IMR-90 (cell line): ENCODE data around the gene APCDD1L. TPM values are rescaled to one million over a fixed set of nuclear protein-coding genes. Genes with fewer than 3 reads are reported as not detected.

Experiments used
- ATAC-seq: fragments of 200-7000 bp; cut with Tn5 transposase; 2 replicates; pipeline ENCODE4 v1.9.1; 2020; ENCODE audit warnings: low read depth, mild to moderate bottlenecking, moderate library complexity
- BruUV-seq: library from RNA; stranded (reverse); fragments of 400-500 nt; replicated peaks from 2 replicates; lab custom pipeline; 2021; lab: Mats Ljungman, UMichigan
- CTCF ChIA-PET: fragments of 300-600 bp; formaldehyde crosslinking; extraction: SDS; loops from one replicate; lab custom pipeline; 2021; ENCODE audit warnings: antibody characterized with exemption; lab: Yijun Ruan, JAX
- POLR2A ChIA-PET: fragments of 300-600 bp; sonication (Branson Sonifier 250); formaldehyde crosslinking; loops from one replicate; lab custom pipeline; 2022; ENCODE audit warnings: antibody characterized with exemption; ENCODE audit not compliant: unreplicated experiment; lab: Charles Lee
- DNase-seq: peaks from one replicate; pipeline ENCODE4 v3.0.0; 2013
- H2AFZ ChIP-seq: replicated peaks from 2 replicates; pipeline ENCODE3; 2013; ENCODE audit warnings: low read length, mild to moderate bottlenecking; ENCODE audit not compliant: poor library complexity
- H2AK5ac ChIP-seq: 2 replicates; pipeline ENCODE4 v1.6.1; 2013; ENCODE audit warnings: low read depth, low read length, inconsistent platforms
- H2AK9ac ChIP-seq: replicated peaks from 2 replicates; pipeline ENCODE3; 2013; ENCODE audit warnings: mild to moderate bottlenecking, low read depth, low read length, moderate library complexity; ENCODE audit not compliant: poor library complexity
- H2BK120ac ChIP-seq: 2 replicates; pipeline ENCODE4 v1.6.1; 2013; ENCODE audit warnings: low read depth, low read length, inconsistent platforms
- H2BK15ac ChIP-seq: 3 replicates; pipeline ENCODE4 v1.6.1; 2013; ENCODE audit warnings: low read depth, low read length, inconsistent platforms
- H2BK20ac ChIP-seq: 2 replicates; pipeline ENCODE4 v1.6.1; 2013; ENCODE audit warnings: low read depth, mild to moderate bottlenecking, inconsistent platforms, low read length, moderate library complexity
- H2BK5ac ChIP-seq: 2 replicates; pipeline ENCODE4 v1.6.1; 2013; ENCODE audit warnings: mild to moderate bottlenecking, low read depth, low read length, inconsistent platforms; ENCODE audit not compliant: poor library complexity, severe bottlenecking
- H3K14ac ChIP-seq: replicated peaks from 2 replicates; pipeline ENCODE4 v1.6.1; 2013; ENCODE audit warnings: low read depth, low read length, inconsistent platforms
- H3K18ac ChIP-seq: 2 replicates; pipeline ENCODE4 v1.6.1; 2013; ENCODE audit warnings: low read depth, low read length, control low read depth
- H3K23ac ChIP-seq: 2 replicates; pipeline ENCODE4 v1.6.1; 2013; ENCODE audit warnings: low read depth, low read length, inconsistent platforms
- H3K27ac ChIP-seq: 2 replicates; pipeline ENCODE4 v1.5.1; 2013; ENCODE audit warnings: mild to moderate bottlenecking, control low read depth, low read length; ENCODE audit not compliant: insufficient read depth
- H3K27me3 ChIP-seq: 2 replicates; pipeline ENCODE4 v1.6.1; 2013; ENCODE audit warnings: low read length; ENCODE audit not compliant: control insufficient read depth, insufficient read depth
- H3K36me3 ChIP-seq: 2 replicates; pipeline ENCODE4 v1.6.1; 2013; ENCODE audit warnings: low read length, mixed read lengths; ENCODE audit not compliant: control insufficient read depth, insufficient read depth
- H3K4ac ChIP-seq: 2 replicates; pipeline ENCODE4 v1.6.1; 2013; ENCODE audit warnings: low read depth, low read length, inconsistent platforms
- H3K4me1 ChIP-seq: 2 replicates; pipeline ENCODE4 v1.6.1; 2013; ENCODE audit warnings: low read length, mixed read lengths; ENCODE audit not compliant: control insufficient read depth, insufficient read depth
- H3K4me2 ChIP-seq: 2 replicates; pipeline ENCODE4 v1.6.1; 2013; ENCODE audit warnings: low read depth, mild to moderate bottlenecking, control low read depth, low read length, moderate library complexity
- H3K4me3 ChIP-seq: 2 replicates; pipeline ENCODE4 v1.5.1; 2013; ENCODE audit warnings: low read depth, mild to moderate bottlenecking, control low read depth, low read length, moderate library complexity; ENCODE audit not compliant: insufficient read depth
- H3K56ac ChIP-seq: 2 replicates; pipeline ENCODE4 v1.6.1; 2013; ENCODE audit warnings: low read length, inconsistent platforms; ENCODE audit not compliant: insufficient read depth; ENCODE audit errors: extremely low read depth
- H3K79me1 ChIP-seq, 2 experiments: 2 replicates each; pipeline ENCODE4 v1.6.1; 2013; ENCODE audit warnings: low read length in 2 of 2, inconsistent platforms in 1 of 2, low read depth in 1 of 2
- H3K9ac ChIP-seq: 2 replicates; pipeline ENCODE4 v1.6.1; 2013; ENCODE audit warnings: low read depth, low read length, control low read depth
- H3K9me1 ChIP-seq: 2 replicates; pipeline ENCODE4 v1.6.1; 2013; ENCODE audit warnings: low read length, inconsistent platforms; ENCODE audit not compliant: insufficient read depth
- H3K9me3 ChIP-seq: 2 replicates; pipeline ENCODE4 v1.6.1; 2013; ENCODE audit warnings: low read length; ENCODE audit not compliant: control insufficient read depth, insufficient read depth
- H4K20me1 ChIP-seq: 2 replicates; pipeline ENCODE4 v1.6.1; 2013; ENCODE audit warnings: low read length, inconsistent platforms; ENCODE audit not compliant: insufficient read depth
- H4K5ac ChIP-seq: 2 replicates; pipeline ENCODE4 v1.6.1; 2013; ENCODE audit warnings: mild to moderate bottlenecking, low read depth, low read length, control low read depth
- H4K8ac ChIP-seq, 2 experiments: 2 replicates each; pipeline ENCODE4 v1.6.1; 2013; ENCODE audit warnings: low read depth in 2 of 2, low read length in 2 of 2, control low read depth in 1 of 2, inconsistent platforms in 1 of 2
- H4K91ac ChIP-seq: 2 replicates; pipeline ENCODE4 v1.6.1; 2013; ENCODE audit warnings: low read depth, low read length, inconsistent platforms; ENCODE audit not compliant: insufficient read depth
- CEBPB ChIP-seq: IDR thresholded peaks from 2 replicates; pipeline ENCODE4 v1.6.1; 2012; ENCODE audit warnings: low read depth, low read length, improper control_type of control experiment
- CHD1 ChIP-seq: IDR thresholded peaks from 2 replicates; pipeline ENCODE4 v1.6.1; 2012; ENCODE audit warnings: low read depth, low read length, improper control_type of control experiment
- MAFK ChIP-seq: IDR thresholded peaks from 2 replicates; pipeline ENCODE4 v1.6.1; 2012; ENCODE audit warnings: low read depth, low read length, improper control_type of control experiment
- MXI1 ChIP-seq: IDR thresholded peaks from 2 replicates; pipeline ENCODE4 v1.6.1; 2012; ENCODE audit warnings: low read depth, mild to moderate bottlenecking, low read length, moderate library complexity, borderline replicate concordance
- NFE2L2 ChIP-seq: fragments of 150-350 bp; IDR thresholded peaks from 2 replicates; pipeline ENCODE4 v1.6.1; 2016; ENCODE audit warnings: low read depth, mild to moderate bottlenecking, low read length
- POLR2A ChIP-seq: IDR thresholded peaks from 2 replicates; pipeline ENCODE4 v1.6.1; 2012; ENCODE audit warnings: mild to moderate bottlenecking, low read depth, low read length
- RAD21 ChIP-seq: IDR thresholded peaks from 2 replicates; pipeline ENCODE4 v1.6.1; 2012; ENCODE audit warnings: low read length, improper control_type of control experiment
- RFX5 ChIP-seq: IDR thresholded peaks from 2 replicates; pipeline ENCODE4 v1.8.0; 2012; ENCODE audit warnings: low read depth, mild to moderate bottlenecking, low read length, moderate library complexity
- SMC3 ChIP-seq: fragments of 150-350 bp; IDR thresholded peaks from 2 replicates; pipeline ENCODE4 v1.6.1; 2016; ENCODE audit warnings: low read depth, mild to moderate bottlenecking, antibody characterized with exemption, low read length, moderate library complexity
- WGBS, 2 experiments: methylation state at CpG; one replicate each; pipeline versions ENCODE4 v1.1.5 to v1.1.7; 2013; ENCODE audit warnings: missing lambda C conversion rate in 2 of 2; ENCODE audit not compliant: insufficient read length in 1 of 2; ENCODE audit errors: extremely low coverage in 2 of 2; 5-methylcytosine and 5-hydroxymethylcytosine counted together
- dilution Hi-C: fragments of 300-500 bp; cut with HindIII; formaldehyde crosslinking; loops from one replicate; pipeline ENCODE4 v1.14.3; 2018; ENCODE audit warnings: low sequenced_read_pairs; ENCODE audit not compliant: unreplicated experiment
- in situ Hi-C: fragments of 300-500 bp; cut with MboI; formaldehyde crosslinking; loops from 3 replicates; pipeline ENCODE4 v1.14.3; 2019; ENCODE audit warnings: low sequenced_read_pairs, inconsistent platforms, mixed read lengths
- intact Hi-C: fragments of 100-400 bp; cut with micrococcal nuclease; formaldehyde crosslinking; loops from 2 replicates; pipeline ENCODE4 v1.10.0; 2022
- polyA plus RNA-seq, 3 experiments: library from polyadenylated mRNA; depleted of rRNA; stranded (reverse); fragments of >200 nt; gene quantifications; 2 replicates each; pipeline ENCODE4 v1.2.3, GENCODE V29; 2012; ENCODE audit warnings: low replicate concordance in 1 of 3
- total RNA-seq: library from RNA; depleted of rRNA; stranded (reverse); fragments of >200 nt; gene quantifications from 2 replicates; pipeline ENCODE4 v1.2.3, GENCODE V29; 2012
- TF ChIP-seq, protein P1 (sequence below): fragments of 150-350 bp; IDR thresholded peaks from 2 replicates; pipeline ENCODE4 v1.6.1; 2016; ENCODE audit warnings: low read depth, mild to moderate bottlenecking, low read length, moderate library complexity, borderline replicate concordance
- TF ChIP-seq, protein P2 (sequence below): fragments of 150-350 bp; IDR thresholded peaks from 2 replicates; pipeline ENCODE4 v1.6.1; 2017; ENCODE audit warnings: mild to moderate bottlenecking, antibody characterized with exemption, low read length, low read depth

The APCDD1L gene
- total and polyA plus RNA-seq, 2 of the 4 experiments (the other 2 are of a cell fraction), result 2.5 to 18.3 TPM

DNA sequence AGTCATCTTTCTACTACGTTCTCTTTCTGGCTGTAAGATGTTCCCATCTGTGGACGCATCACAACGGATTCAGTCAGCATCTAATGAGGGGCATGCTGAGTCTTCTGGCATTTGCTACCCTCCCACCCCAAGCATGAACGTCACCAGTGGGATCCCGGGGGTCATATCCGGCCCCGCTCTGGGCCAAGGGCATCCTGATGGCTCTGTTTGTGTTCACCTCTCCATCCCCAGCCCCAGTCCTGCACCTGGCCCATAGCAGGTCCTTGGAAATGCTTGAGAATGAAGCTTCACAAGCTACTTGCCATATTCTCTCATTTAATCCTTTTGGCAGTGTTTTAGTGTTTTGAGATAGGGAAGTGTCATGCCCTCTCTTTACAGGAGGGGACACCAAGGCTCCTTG lies 14.9 kb downstream of the APCDD1L start:
- no TSS peak for BruUV-seq
- Histone ChIP-seq H3K56ac (no peak overlapping the region), H2BK20ac (no peak overlapping the region), H4K20me1 (no peaks in the 10 kb centered on the region), H3K27me3 (no peaks in the 10 kb centered on the region), H4K5ac (no peak overlapping the region), H3K4ac (no peak overlapping the region), H3K36me3 (0 out of 2 replicates have a peak, but pooled peaks cover 1% of the 10 kb centered on the region), H2BK120ac (no peak overlapping the region), H3K4me3 (no peak overlapping the region), H2AK9ac (no peak overlapping the region), H2BK5ac (no peak overlapping the region), H3K9me1 (no peaks in the 10 kb centered on the region), H4K91ac (no peak overlapping the region), H3K9me3 (peaks cover 19% of the 10 kb centered on the region), H3K79me1 (0 out of 4 replicates have a peak, but pooled peaks cover 0 to 6% of the 10 kb centered on the region in 2 experiments), H3K27ac (no peak overlapping the region), H3K4me2 (no peak overlapping the region), H2AK5ac (no peak overlapping the region), H2BK15ac (no peak overlapping the region), H4K8ac (no peak overlapping the region), H3K18ac (no peak overlapping the region), H2AFZ (no peak overlapping the region), H3K14ac (no peak overlapping the region), H3K4me1 (no peaks in the 10 kb centered on the region), H3K9ac (no peak overlapping the region), H3K23ac (no peak overlapping the region)
- in situ Hi-C loops, result no loop called here
- TF ChIP-seq RAD21 (no peak), CEBPB (no peak), SMC3 (no peak), POLR2A (no peak), MXI1 (no peak), MAFK (no peak), CHD1 (no peak), NFE2L2 (no peak), RFX5 (no peak)
- TF ChIP-seq, protein P1, sequence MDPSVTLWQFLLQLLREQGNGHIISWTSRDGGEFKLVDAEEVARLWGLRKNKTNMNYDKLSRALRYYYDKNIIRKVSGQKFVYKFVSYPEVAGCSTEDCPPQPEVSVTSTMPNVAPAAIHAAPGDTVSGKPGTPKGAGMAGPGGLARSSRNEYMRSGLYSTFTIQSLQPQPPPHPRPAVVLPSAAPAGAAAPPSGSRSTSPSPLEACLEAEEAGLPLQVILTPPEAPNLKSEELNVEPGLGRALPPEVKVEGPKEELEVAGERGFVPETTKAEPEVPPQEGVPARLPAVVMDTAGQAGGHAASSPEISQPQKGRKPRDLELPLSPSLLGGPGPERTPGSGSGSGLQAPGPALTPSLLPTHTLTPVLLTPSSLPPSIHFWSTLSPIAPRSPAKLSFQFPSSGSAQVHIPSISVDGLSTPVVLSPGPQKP, result no peak
- TF ChIP-seq, protein P2, sequence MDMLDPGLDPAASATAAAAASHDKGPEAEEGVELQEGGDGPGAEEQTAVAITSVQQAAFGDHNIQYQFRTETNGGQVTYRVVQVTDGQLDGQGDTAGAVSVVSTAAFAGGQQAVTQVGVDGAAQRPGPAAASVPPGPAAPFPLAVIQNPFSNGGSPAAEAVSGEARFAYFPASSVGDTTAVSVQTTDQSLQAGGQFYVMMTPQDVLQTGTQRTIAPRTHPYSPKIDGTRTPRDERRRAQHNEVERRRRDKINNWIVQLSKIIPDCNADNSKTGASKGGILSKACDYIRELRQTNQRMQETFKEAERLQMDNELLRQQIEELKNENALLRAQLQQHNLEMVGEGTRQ, result no peak
- POLR2A ChIA-PET, result no interaction called here
- dilution Hi-C loops, result no loop called here
- 88% methylated on average over 3 of the region's 7 CpGs; no CpG with 5 or more reads in 1 of the 2 experiments for WGBS, 2 experiments
- DNase-seq (no peak), ATAC-seq (no peak)
- intact Hi-C loops, result no loop called here
- CTCF ChIA-PET, result interaction anchor here (0.7 kb wide), 1 partner anchor 44 kb away, joined by 3 read pairs; no protein-coding TSS in a partner anchor
